HepG2 (cell line): ENCODE data around the gene XPNPEP1. TPM values are rescaled to one million over a fixed set of nuclear protein-coding genes. Genes with fewer than 3 reads are reported as not detected.

ENCODE experiments used
- POGZ ChIP-seq: sonication (generic); formaldehyde crosslinking; IDR thresholded peaks from 2 replicates; pipeline ENCODE4 v1.4.0; 2020; ENCODE audit warnings: mild to moderate bottlenecking, missing genetic modification reagents
- TCF7L2 ChIP-seq: IDR thresholded peaks from 2 replicates; pipeline ENCODE4 v1.6.1; 2011; ENCODE audit warnings: mild to moderate bottlenecking, low read depth, low read length, moderate library complexity
- YY1 ChIP-seq: IDR thresholded peaks from 2 replicates; pipeline ENCODE4 v1.6.1; 2011; ENCODE audit warnings: low read length, low read depth, moderate library complexity, mild to moderate bottlenecking; ENCODE audit not compliant: insufficient read depth, insufficient replicate concordance
- ZNF282 ChIP-seq: fragments of 450-650 bp; IDR thresholded peaks from 2 replicates; pipeline ENCODE4 v1.6.1; 2018; ENCODE audit not compliant: partially characterized antibody
- ZNF383 ChIP-seq: sonication (generic); formaldehyde crosslinking; IDR thresholded peaks from 2 replicates; pipeline ENCODE4 v1.4.0; 2020; ENCODE audit warnings: missing genetic modification reagents, mild to moderate bottlenecking, borderline replicate concordance
- ZNF768 ChIP-seq: sonication (generic); formaldehyde crosslinking; IDR thresholded peaks from 2 replicates; pipeline ENCODE4 v1.4.0; 2020; ENCODE audit warnings: missing genetic modification reagents
- ZNF879 ChIP-seq: sonication (generic); formaldehyde crosslinking; IDR thresholded peaks from 2 replicates; pipeline ENCODE4 v1.8.1; 2023; ENCODE audit warnings: missing genetic modification reagents
- polyA plus RNA-seq, 8 experiments: library from polyadenylated mRNA; depleted of rRNA in 3 of 8; stranded (reverse) in 7 of 8; unstranded in 1 of 8; fragments of >200 nt; fragmentation: Illumina TruSeq in 4 of 8; extraction: Trizol in 4 of 8; gene quantifications; 2 replicates each; pipeline versions ENCODE4 v1.2.1 to v1.2.3, GENCODE V29; 2011 to 2016; ENCODE audit warnings: low read depth in 4 of 8, missing spikeins in 1 of 8, mixed read lengths in 1 of 8; ENCODE audit not compliant: insufficient read depth in 1 of 8
- total RNA-seq, 5 experiments: library from RNA; depleted of rRNA; stranded (reverse); fragments of >200 nt; fragmentation: Illumina TruSeq; extraction: Trizol; gene quantifications; 2 replicates each; pipeline ENCODE4 v1.2.3, GENCODE V29; 2016; ENCODE audit warnings: low read depth in 1 of 5
- TF ChIP-seq, protein P1 (sequence below): sonication (generic); formaldehyde crosslinking; IDR thresholded peaks from 2 replicates; pipeline ENCODE4 v1.5.1; 2020; ENCODE audit warnings: missing genetic modification reagents, mild to moderate bottlenecking, borderline replicate concordance
- TF ChIP-seq, protein P2 (sequence below): sonication (generic); formaldehyde crosslinking; IDR thresholded peaks from 2 replicates; pipeline ENCODE4 v1.4.0; 2020; ENCODE audit warnings: missing genetic modification reagents
- TF ChIP-seq, protein P3 (sequence below): sonication (generic); formaldehyde crosslinking; conservative IDR thresholded peaks from 2 replicates; pipeline ENCODE4 v1.4.0; 2020; ENCODE audit warnings: missing genetic modification reagents
- TF ChIP-seq, protein P4 (sequence below): sonication (generic); formaldehyde crosslinking; IDR thresholded peaks from 2 replicates; pipeline ENCODE4 v1.4.0; 2020; ENCODE audit warnings: missing genetic modification reagents
- TF ChIP-seq, protein P5 (sequence below): sonication (generic); formaldehyde crosslinking; IDR thresholded peaks from 2 replicates; pipeline ENCODE4 v1.4.0; 2020; ENCODE audit warnings: mild to moderate bottlenecking, missing genetic modification reagents
- TF ChIP-seq, protein P6 (sequence below): sonication (generic); formaldehyde crosslinking; IDR thresholded peaks from 2 replicates; pipeline ENCODE4 v1.8.1; 2023; ENCODE audit warnings: missing genetic modification reagents, mild to moderate bottlenecking, borderline replicate concordance

XPNPEP1 gene
- total and polyA plus RNA-seq, 2 of the 13 experiments (the other 11 are each of a cell fraction or from before 2014, with no cell fraction given) = 30.3 to 55.5 TPM

DNA sequence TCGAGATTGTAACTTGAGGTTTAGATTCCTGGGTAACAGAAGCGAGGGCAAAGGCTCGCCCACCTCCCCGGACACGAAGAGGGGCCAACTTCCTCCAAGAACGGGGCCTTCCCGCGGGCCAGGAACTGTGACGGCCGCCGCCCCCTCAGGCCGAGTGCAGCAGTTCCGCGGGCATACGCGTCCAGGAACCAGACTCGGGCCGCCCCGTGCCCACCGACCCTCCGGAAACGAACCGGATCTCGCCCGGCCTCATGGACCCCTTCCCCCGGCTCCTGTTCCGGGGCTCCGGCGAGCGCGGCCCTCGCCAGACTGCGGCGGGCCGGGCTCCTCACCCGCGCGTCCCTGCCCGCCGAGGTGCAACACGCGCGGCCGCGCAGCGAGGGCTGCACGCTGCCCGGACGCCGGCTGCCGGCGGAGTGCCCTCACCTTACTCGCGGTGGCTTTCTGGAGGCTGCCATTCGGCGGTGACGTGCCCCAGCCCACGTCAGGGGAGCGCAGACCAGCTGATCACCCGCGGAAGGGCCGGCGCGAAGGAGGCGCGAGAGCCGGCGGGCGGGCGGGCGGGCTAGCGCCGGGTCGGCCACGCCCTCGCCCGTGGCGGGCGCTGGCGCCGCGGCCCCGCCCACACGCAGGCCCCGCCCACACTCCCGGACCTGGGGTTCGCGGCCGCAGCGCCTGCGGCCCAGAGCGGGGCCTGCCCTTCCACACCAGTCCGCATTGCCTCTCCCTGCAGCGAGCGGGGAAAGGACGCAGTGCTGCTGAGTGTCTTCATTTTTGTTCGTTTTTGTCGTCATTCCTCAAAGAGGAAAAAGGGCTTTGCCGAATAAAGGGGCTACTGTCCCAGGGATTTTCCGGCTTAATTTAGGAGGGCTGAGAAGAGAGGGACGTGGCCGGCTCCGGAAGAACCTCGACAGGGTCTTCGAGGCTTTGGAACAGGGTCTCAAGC, at the start of gene XPNPEP1 (continued):
- TF ChIP-seq ZNF383 = no peak
- 0 out of 2 replicates have a peak, but pooled peaks have one; percentile 14 for TF ChIP-seq POGZ (CRISPR knock-in tag)
- TF ChIP-seq, protein P1, sequence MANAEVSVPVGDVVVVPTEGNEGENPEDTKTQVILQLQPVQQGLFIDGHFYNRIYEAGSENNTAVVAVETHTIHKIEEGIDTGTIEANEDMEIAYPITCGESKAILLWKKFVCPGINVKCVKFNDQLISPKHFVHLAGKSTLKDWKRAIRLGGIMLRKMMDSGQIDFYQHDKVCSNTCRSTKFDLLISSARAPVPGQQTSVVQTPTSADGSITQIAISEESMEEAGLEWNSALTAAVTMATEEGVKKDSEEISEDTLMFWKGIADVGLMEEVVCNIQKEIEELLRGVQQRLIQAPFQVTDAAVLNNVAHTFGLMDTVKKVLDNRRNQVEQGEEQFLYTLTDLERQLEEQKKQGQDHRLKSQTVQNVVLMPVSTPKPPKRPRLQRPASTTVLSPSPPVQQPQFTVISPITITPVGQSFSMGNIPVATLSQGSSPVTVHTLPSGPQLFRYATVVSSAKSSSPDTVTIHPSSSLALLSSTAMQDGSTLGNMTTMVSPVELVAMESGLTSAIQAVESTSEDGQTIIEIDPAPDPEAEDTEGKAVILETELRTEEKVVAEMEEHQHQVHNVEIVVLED (CRISPR knock-in tag) = no peak; the same call in 1 of the 2 replicates
- no peak for TF ChIP-seq ZNF282
- TF ChIP-seq, protein P2, sequence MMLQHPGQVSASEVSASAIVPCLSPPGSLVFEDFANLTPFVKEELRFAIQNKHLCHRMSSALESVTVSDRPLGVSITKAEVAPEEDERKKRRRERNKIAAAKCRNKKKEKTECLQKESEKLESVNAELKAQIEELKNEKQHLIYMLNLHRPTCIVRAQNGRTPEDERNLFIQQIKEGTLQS = peak; percentile 23; the same call in 1 of the 2 replicates
- TF ChIP-seq ZNF879 (CRISPR knock-in tag) = no peak
- TF ChIP-seq, protein P3, sequence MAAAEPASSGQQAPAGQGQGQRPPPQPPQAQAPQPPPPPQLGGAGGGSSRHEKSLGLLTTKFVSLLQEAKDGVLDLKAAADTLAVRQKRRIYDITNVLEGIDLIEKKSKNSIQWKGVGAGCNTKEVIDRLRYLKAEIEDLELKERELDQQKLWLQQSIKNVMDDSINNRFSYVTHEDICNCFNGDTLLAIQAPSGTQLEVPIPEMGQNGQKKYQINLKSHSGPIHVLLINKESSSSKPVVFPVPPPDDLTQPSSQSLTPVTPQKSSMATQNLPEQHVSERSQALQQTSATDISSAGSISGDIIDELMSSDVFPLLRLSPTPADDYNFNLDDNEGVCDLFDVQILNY = no peak
- TF ChIP-seq YY1 = peak; percentile 89
- 0 out of 2 replicates have a peak, but pooled peaks have one; percentile 27 for TF ChIP-seq ZNF768
- TF ChIP-seq, protein P4, sequence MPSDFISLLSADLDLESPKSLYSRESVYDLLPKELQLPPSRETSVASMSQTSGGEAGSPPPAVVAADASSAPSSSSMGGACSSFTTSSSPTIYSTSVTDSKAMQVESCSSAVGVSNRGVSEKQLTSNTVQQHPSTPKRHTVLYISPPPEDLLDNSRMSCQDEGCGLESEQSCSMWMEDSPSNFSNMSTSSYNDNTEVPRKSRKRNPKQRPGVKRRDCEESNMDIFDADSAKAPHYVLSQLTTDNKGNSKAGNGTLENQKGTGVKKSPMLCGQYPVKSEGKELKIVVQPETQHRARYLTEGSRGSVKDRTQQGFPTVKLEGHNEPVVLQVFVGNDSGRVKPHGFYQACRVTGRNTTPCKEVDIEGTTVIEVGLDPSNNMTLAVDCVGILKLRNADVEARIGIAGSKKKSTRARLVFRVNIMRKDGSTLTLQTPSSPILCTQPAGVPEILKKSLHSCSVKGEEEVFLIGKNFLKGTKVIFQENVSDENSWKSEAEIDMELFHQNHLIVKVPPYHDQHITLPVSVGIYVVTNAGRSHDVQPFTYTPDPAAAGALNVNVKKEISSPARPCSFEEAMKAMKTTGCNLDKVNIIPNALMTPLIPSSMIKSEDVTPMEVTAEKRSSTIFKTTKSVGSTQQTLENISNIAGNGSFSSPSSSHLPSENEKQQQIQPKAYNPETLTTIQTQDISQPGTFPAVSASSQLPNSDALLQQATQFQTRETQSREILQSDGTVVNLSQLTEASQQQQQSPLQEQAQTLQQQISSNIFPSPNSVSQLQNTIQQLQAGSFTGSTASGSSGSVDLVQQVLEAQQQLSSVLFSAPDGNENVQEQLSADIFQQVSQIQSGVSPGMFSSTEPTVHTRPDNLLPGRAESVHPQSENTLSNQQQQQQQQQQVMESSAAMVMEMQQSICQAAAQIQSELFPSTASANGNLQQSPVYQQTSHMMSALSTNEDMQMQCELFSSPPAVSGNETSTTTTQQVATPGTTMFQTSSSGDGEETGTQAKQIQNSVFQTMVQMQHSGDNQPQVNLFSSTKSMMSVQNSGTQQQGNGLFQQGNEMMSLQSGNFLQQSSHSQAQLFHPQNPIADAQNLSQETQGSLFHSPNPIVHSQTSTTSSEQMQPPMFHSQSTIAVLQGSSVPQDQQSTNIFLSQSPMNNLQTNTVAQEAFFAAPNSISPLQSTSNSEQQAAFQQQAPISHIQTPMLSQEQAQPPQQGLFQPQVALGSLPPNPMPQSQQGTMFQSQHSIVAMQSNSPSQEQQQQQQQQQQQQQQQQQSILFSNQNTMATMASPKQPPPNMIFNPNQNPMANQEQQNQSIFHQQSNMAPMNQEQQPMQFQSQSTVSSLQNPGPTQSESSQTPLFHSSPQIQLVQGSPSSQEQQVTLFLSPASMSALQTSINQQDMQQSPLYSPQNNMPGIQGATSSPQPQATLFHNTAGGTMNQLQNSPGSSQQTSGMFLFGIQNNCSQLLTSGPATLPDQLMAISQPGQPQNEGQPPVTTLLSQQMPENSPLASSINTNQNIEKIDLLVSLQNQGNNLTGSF (CRISPR knock-in tag) = no peak
- TF ChIP-seq, protein P5, sequence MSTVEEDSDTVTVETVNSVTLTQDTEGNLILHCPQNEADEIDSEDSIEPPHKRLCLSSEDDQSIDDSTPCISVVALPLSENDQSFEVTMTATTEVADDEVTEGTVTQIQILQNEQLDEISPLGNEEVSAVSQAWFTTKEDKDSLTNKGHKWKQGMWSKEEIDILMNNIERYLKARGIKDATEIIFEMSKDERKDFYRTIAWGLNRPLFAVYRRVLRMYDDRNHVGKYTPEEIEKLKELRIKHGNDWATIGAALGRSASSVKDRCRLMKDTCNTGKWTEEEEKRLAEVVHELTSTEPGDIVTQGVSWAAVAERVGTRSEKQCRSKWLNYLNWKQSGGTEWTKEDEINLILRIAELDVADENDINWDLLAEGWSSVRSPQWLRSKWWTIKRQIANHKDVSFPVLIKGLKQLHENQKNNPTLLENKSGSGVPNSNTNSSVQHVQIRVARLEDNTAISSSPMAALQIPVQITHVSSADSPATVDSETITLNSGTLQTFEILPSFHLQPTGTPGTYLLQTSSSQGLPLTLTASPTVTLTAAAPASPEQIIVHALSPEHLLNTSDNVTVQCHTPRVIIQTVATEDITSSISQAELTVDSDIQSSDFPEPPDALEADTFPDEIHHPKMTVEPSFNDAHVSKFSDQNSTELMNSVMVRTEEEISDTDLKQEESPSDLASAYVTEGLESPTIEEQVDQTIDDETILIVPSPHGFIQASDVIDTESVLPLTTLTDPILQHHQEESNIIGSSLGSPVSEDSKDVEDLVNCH (CRISPR knock-in tag) = no peak
- TF ChIP-seq TCF7L2 = no peak
- TF ChIP-seq, protein P6, sequence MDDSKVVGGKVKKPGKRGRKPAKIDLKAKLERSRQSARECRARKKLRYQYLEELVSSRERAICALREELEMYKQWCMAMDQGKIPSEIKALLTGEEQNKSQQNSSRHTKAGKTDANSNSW (CRISPR knock-in tag) = no peak
